HG02938 (cell line): ENCODE measurements around the gene MYOC.

ENCODE experiments used
- ATAC-seq: cut with Tn5 transposase; IDR thresholded peaks from one replicate; pipeline ENCODE4 v1.9.1; 2021; ENCODE audit warnings: mild to moderate bottlenecking, moderate library complexity; ENCODE audit not compliant: unreplicated experiment

The MYOC gene

DNA sequence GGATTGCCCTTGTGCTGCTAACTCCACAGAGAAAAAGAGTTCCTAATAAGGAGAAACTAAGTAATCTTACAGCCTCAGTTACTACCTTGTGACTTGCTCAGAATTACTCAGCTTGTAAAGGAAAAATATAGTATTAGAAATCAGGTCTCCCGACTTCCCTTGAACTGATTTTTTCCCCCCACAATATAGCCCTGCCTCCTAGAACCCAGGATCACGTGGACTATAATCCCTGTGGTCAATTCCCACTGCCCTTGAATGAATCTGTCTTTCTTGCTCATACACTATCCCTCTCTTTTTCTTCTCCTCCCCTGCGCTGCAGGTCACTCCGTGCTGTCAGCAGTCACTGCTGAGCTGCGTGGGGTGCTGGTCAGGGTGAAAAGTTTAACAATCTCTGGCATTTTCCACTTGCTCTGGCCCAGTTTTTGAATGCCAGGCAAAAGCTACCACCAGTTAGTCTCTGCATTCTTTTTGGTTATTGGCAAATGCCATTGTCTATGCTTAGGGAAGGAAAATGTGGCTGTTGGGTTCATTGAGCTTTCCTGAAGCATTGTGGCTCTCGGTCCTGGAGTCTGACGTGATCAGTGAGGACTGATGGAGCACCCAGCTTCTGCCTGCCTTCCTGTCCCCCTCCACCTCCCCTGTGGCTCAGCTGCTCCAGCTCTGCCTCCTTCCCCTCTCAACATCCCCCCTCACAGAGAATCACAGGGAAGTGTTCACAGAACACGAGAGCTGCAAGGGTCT, 1.9 kb upstream of the MYOC start:
- ATAC-seq, result no peak

DNA sequence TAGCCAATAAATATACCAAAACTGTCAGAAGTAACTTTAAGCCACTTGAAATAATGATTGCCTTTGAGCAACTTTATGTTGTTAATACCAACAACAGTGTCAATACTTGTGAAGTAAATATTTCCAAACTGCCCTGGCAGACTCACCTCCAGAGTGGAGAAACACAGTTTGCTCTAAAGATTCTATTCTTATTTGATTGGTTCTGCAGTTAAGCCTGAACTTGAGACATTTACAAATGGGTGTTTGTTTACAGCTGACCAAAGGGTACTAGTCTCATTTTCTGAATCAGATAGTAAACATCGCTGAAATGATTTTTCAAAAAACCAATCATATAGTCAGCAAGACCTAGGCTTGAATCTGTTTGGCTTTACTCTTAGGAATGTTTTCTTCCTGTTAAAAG, 1.3 kb upstream of the MYOC start:
- ATAC-seq, result no peak

DNA sequence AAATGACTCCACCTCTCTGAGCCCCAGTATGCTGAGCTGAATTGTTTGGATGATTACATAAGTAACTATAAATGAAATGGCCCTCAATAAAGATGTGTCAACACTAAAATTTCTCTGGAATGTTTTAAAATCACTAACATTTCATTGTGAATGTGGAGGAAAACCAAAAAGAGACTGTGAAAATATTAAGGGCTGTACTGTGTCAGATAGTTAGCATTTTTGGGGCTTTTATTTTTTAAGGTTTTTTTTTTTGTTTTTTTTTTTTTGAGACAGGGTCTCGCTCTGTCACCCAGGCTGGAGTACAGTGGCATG, 6.3 kb downstream of the MYOC start:
- no peak for ATAC-seq

DNA sequence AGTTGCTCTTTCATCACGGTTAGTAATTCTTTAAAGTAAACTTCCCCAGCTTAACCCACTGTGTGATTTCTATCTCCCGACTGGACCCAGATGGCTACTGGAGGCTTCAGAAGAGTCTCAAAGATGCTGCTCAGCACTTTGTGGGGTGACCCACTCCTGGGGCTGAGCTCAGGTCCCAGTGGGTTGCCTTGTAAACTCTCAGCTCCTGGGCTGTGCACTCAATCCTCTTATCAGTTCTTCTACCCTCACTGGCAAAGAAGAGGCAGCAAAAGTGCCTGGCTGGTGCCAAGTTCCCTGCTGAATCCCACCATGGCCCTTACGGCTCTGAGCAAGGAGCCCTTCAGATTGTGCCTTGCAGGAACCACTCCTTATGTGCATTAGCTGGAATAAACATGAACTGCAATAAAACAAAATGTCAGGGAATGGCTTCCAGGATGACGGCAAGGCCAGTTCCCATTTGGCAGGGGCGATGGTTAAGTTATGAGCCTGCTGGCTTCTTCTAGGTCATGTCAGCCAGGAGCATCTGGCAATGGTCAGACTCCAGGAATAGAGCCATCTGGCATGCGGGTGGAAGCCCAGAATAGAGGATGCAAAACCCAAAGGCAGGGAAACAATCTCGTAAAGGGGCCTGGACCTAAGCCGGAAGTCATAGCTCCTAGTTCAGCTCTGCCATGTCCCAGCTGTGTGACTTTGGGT, 6.8 kb downstream of the MYOC start:
- no peak for ATAC-seq

DNA sequence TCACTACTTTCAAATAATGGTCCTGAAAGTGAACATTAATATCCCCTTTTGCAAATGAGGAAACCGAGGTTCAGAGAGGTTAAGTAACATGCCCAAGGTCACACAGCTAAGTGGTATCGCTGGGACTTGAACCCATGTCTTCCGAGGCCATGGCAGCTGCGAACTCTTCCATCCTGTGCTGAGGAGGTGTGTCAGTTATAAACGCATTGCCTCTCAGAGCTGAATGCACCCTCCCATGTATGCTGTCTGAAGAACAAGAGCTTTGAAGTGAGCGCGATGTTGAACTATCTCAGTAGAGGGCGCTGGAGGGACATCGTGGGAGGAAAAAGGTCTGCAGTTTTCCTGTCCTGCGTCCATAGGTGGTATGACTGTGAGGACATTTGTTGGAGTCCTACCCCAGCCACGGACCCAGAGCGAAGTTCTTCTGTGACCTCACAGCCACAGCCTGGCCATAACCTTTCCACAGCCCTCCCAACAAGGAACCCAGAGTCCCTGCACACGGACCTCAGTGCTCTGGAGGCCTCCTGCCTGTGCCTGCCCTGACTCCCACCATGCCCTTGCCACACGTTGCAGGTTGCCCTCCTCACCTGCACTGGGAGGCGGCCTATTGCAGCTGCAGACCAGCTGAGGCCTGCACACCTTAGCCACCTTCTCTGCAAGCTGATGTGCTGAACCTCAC, 7.5 kb downstream of the MYOC start:
- no peak for ATAC-seq

DNA sequence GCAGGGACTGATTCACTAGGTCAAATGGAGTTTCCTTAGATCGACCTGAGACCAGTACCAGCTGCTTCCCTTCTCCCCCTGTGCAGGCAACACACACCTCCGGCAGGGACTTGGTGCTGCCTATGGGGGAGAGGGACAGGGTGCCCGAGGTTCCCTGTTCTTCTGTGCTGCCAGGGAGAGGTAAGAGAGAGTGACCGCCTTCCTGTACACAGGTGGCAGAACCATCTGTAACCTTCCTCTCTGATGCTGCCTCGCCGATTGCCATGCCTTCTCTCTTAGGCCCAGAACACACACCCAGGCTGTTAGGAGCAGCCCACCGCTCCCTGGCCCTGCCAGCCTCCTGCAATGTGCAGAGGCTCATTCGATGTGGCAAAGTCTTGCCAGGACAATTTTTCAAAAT, 9.3 kb downstream of the MYOC start:
- no peak for ATAC-seq

DNA sequence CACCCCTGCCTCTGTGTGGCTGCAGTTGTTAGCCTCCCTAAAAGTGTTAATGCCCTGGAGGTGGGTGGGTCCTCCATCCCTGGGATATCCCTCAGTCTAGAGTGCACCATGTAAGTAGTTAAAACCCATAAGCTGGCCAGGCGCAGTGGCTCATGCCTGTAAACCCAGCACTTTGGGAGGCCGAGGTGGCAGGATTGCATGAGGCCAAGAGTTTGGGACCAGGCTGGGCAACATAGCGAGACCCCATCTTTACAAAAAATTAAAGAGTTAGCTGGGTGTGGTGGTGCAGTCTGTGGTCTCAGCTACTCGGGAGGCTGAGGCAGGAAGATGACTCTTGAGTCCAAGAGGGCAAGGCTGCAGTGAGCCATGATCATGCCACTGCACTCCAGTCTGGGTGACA, 10.3 kb downstream of the MYOC start:
- no peak for ATAC-seq

DNA sequence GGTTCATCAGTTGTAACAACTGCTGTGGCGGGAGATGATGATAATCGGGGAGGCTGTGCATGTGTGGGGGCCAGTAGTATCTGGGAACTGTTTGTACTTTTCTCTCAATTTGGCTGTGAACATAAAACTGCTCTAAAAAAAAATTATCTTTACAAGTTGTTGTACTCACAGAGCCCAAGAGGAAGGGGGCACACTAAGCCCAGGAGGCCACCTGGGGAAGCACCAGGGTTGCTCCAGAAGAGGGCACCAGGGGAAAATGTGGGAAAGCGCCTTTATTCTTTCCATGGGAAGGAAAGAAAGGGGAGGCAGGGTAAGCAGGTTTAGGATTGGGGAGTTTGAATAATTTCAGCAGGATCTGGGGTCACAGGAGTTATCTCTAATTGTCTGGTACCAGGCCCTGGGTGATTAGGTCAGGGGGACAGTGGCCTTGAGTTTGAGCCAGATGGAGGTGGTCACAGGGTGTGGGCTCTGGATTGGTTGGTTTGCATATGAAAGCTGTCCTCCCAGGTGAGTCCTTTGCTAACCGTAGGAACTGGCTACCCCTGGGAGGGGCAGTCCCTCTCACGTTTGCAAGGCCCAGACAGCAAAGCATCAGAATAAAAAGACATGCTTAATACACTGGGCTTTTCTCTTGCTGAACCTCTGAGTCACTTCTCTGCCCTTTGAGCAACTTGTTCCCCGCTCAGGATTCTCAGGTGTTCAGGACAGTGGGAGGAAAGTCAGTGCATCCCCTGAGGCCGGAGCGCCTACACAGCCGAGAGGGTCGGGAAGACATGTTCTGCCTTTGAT, 11.2 kb downstream of the MYOC start:
- ATAC-seq, result no peak

DNA sequence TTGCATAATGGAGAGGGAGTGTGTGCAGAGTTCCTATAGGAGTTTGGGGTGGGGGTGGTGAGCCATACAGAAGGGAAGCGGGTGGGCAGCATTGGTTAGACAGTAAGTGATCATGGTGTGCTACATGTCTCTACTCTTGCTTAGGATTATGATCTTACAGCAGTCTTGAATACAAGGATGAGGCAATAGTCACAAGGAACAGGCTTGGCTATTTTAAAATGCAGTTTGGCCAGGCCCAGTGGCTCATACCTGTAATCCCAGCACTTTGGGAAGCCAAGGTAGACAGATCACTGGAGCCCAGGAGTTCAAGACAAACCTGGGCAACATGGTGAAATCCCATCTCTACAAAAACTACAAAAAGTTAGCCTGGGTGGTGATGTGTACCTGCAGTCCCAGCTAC, 12.3 kb downstream of the MYOC start:
- ATAC-seq, result no peak

DNA sequence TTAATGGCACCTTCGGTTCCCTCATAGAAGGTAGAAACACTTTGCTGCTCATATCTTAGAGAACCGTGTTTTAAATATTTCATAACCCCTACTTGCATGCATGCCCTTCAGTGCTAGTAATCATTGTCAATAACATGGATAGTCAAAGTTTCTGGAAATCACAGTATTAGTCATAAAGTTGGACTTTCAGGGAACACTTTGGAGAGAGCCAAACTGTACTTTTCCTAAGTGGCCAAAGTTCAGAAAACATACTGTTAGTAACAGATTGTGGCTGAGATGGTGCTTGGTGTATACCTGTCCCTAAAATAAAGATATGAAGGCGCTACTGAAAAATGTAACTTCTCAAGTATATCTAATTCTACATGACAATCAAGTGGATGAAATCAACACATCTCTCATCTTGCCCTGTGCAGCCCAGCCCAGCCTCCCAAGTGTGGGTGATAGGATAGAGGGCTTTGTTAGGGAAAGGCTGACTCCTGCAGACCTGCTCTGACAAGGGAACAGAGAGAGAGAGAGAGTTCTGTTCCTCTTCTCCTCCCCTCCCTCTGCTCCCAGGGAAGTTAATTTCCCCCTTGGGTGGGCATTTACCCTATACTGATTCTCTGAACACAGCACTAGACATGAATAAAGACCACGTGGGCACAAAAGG, 14.4 kb downstream of the MYOC start:
- no peak for ATAC-seq

DNA sequence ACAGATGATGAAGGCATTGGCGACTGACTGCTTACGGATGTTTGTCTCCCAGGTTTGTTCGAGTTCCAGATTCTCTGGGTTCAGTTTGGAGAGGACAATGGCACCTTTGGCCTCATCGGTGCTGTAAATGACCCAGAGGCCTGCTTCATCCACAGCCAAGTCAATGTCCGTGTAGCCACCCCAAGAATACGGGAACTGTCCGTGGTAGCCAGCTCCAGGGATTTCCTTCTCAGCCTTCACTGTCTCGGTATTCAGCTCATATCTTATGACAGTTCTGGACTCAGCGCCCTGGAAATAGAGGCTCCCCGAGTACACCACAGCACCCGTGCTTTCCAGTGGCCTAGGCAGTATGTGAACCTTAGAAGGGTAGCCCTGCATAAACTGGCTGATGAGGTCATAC, 16.3 kb downstream of the MYOC start:
- ATAC-seq, result no peak

DNA sequence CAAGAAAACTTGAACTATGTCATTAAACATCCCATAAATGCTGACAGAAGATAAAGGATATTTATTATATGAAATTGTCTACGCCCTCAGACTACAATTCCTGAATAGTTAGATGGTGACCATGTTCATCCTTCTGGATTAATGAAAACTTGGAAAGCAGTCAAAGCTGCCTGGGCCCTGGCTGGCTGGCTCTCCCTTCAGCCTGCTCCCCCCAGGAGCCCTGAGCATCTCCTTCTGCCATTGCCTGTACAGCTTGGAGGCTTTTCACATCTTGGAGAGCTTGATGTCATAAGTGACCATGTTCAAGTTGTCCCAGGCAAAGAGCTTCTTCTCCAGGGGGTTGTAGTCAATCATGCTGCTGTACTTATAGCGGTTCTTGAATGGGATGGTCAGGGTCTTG, 16.8 kb downstream of the MYOC start:
- no peak for ATAC-seq

DNA sequence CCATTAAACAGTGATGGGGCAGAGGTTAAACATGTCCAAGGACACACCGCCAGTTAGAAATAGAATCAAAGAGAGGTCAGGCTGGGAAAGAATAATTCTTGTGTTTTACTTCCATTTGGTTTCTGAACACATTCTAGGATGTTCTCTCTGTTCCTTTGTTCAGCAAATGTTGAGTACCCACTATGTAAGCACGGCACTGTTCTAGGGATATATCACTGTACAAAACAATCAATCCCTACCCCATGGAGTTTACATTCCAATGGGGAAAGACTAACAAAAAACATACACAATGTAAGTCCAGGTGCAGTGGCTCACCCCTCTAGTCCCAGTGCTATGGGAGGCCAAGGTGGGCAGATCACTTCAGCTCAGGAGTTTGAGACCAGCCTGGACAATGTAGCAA, 24.3 kb downstream of the MYOC start:
- ATAC-seq, result no peak

DNA sequence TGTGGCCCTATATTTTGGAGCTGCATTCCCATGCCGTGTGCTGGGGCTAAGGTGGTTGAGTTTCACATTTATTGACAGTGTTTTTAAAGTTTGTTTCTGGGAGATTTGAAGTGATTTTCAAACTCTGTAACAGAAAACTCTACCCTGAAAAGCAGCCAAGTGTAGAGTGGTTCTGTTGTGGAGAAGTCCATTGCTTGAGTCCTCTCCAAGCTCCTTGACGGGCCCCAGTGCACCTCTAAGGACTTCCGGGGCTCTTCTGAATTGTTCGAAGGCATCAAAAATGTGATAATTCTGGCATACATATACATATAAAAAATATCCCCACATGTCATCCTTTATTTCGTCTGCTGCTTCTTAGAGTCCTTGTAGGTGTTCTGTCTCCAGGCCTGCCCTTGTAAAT, 25.5 kb downstream of the MYOC start:
- ATAC-seq, result no peak

DNA sequence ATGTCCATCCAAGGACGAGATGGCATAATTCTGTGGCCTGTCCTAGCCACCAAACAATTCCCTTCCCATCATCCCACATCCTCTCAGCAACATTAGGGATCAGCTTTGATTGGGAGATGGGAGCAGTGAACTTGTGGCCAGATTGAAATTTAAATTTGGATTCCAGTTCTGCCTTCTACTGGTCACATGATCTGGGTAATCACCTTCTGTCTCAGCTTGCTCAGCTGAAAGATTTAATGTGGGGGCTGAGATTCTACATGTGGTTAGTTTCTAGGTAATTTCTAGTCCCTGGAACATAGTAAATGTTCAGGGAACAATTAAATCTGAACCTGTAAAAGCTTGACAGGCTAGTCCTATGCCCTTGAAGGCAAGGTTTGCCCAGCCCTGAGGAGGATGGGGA, 27.3 kb downstream of the MYOC start:
- no peak for ATAC-seq

DNA sequence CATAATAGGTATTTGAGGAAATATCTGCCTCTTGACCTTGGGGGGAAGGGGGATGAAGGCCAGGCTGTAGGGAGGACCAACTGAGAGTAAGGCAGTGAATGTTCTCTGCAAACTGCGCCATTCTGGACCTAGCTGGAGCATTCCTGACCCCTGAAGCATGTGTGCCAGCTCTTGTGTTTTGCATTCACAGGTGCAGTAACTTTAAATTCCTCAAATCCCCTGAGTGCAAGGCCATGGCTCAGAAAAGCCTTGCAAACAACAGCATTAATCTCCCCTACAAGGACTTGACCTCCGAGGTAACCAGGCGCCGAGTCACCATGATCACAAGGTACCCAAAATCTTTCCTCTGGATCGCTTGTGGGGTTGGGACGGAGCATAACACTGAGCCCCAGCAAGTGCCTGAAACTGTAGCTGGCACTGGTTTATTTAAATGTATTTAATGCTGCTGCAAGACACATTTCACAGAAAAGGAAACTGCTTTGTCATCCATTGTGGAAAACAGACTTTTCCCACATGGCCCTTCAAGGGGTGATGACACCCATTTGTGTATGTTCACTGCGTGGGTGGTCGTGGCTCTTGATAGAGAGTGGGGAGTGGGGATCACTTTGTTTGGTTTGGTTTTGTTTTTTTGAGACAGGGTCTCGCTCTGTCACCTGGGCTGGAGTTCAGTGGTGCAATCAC, 28.7 kb downstream of the MYOC start:
- no peak for ATAC-seq

DNA sequence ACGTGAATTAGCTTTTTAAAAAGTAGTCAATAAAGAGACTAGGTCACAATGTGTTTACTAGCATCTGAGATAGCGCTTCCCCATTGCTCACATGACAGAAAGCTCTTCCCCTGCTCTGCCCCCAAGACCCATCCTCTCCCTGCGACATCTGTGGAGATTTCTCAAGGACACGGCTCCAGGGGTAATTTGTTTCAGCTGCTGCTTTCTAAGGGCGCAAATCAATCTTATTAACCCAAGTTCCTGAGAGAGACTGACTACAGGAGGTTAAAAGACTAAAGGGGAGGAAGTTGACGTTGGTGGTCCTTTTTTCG, 30.4 kb downstream of the MYOC start, which contains the start of gene MYOCOS:
TSS of gene MYOCOS (plus strand) at position 92 of the 311 bp plus-strand sequence. CDS start 1,641 bp downstream, outside the sequence.
- no peak for ATAC-seq

DNA sequence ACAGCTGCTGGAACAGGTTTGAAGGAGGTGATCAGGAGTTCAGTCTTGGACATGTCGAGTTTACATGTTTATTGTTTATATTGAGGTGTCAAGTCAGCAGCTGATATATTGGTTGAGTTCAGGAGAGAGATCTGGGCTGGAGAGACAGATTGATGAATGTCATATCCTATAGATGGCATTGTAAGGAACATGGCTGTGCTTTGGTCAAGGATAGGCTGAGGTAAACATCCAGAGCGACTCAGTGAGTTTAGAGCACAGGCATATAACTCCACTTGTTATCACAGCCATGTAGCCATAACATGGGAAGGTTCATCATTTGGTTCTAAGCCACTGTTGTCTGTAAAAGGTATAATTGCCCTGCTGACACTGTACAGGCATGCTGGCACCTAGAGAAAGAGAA, 35.9 kb downstream of the MYOC start:
- ATAC-seq, result no peak

DNA sequence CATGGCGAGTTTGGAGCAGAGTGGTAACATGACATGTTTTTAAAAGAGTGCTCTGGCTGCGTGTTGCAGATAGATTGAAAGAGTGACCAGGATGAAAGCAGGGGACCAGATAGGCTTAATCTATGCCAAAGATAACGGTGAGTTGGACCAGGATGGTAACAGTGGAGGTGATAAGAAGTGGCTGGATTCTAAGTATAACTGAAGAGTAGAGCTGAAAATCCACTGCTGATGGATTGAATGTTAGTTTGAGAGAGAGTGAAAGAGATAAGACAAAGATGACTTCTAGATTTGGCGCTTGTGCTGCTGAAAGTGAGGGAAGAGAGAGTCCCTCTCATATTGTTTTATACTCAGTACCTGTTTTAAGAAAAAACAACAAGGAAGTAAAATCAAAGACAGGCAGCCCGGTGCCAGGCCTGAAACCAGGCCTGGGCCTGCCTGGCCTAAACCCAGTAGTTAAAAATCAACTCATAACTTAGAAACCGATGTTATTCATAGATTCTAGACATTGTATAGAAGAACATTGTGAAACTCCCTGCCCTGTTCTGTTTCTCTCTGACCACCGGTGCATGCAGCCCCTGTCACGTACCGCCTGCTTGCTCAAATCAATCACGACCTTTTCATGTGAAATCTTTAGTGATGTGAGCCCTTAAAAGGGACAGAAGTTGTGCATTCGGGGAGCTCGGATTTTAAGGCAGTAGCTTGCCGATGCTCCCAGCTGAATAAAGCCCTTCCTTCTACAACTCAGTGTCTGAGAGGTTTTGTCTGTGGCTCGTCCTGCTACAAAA, 37.2 kb downstream of the MYOC start:
- peak; percentile 38 for ATAC-seq

DNA sequence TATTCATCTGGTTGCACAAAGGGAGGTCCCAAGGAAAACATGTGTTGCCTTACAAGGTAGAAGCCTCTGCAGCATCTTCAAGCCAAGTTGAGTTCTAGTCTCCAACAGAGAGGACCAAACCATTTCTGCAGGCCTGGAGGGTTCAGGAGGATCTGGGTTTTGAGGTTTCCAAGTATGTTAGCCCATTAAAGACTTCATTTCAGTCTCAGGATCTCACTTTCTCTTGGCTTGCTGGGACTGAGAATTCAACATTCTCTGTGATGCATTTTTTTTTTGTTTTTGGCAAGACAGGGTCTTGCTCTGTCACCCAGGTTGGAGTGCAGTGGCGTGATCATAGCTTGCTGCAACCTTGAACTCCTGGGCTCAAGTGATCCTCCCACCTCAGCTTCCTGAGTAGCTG, 39.2 kb downstream of the MYOC start:
- ATAC-seq, result no peak
